ENCODE results near the gene FBXL14.

FBXL14 gene

DNA sequence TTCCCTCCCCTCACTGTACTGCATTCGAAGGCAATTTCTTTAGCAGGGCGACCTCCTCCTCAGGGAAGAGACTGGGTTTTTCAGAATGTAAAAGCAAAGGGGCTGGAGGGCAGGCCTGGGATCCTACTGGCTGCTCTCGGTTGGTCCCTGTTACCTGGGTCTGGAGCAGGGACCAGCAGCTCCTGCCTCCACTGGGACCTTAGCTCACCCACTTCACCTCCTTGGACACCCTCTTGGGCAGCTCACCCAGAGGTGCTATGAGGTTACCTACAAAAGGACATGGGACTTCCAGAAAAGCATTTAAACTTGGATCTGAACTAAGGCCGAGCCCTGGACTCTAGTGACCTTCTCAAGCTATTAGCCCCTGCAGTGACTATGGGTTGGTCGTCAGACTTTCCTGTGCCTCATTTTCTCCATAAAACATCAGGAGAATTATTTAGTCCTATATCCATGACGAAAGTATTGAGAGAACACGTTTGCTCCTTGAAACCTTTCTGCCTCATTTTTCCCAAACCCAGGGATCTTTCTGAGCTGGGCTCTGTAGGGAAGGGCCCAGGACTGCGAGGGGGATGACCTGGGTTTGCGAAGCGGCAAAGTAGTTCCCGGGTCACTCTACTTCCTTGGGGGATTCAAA is 65.0 kb downstream of the FBXL14 start:
- no peak for DNase-seq (ENCODE audit: low read depth)
- TF ChIP-seq, protein P1, sequence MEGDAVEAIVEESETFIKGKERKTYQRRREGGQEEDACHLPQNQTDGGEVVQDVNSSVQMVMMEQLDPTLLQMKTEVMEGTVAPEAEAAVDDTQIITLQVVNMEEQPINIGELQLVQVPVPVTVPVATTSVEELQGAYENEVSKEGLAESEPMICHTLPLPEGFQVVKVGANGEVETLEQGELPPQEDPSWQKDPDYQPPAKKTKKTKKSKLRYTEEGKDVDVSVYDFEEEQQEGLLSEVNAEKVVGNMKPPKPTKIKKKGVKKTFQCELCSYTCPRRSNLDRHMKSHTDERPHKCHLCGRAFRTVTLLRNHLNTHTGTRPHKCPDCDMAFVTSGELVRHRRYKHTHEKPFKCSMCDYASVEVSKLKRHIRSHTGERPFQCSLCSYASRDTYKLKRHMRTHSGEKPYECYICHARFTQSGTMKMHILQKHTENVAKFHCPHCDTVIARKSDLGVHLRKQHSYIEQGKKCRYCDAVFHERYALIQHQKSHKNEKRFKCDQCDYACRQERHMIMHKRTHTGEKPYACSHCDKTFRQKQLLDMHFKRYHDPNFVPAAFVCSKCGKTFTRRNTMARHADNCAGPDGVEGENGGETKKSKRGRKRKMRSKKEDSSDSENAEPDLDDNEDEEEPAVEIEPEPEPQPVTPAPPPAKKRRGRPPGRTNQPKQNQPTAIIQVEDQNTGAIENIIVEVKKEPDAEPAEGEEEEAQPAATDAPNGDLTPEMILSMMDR (conservative IDR thresholded peaks at IDR 0.05; ENCODE audit: low read depth, low read length): no peak
- peak overlapping the region; percentile 36 for H3K4me3 ChIP-seq (ENCODE audit: low read length)

DNA sequence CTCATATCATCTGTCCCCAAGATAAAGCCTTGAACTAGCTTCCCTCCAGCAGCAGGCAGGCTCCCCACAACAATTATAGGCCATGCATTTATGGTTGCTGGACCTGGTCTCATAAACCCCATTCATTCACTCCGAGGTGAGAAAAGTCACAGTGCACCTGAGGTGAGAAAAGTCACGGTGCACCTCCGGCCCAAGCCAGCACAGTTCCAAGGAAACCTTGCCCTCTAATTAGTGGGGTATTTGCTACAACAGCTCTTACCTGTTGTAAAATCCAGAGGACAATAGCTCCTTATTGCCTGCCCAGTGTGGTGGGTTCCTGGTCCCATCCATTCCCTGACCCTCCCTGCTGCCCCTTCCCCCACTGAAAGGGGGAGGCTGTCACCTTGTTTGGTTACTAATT is 65.6 kb downstream of the FBXL14 start:
- TF ChIP-seq, protein P1 (conservative IDR thresholded peaks at IDR 0.05; ENCODE audit: low read depth, low read length): no peak
- H3K4me3 ChIP-seq (ENCODE audit: low read length): no peak overlapping the region

DNA sequence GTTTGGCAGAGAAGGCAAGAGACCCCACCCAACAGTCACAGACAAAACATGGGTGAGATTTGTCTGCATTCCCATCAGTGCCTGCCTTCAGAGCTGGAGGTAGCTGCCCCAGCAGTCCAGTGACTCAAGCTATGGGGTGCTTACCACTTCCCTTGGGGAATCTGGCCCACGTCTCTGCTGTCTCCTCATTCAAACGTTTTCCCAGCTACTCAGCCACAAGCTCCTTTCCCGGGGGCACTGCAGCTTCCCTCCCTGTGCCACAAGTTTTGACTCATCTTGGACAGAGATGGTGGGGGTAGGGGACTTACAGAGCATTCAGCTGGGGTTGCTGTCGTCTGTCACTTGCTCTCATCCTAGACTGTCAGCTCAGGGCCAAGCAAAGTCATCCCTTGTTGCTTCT is 66.6 kb downstream of the FBXL14 start:
- DNase-seq (ENCODE audit: low read depth): no peak
- no peak overlapping the region for H3K4me3 ChIP-seq (ENCODE audit: low read length)
- TF ChIP-seq, protein P1 (conservative IDR thresholded peaks at IDR 0.05; ENCODE audit: low read depth, low read length): no peak

More for the DNA sequence above, 65.6 kb downstream of the FBXL14 start:
- no peak for DNase-seq (ENCODE audit: low read depth)

DNA sequence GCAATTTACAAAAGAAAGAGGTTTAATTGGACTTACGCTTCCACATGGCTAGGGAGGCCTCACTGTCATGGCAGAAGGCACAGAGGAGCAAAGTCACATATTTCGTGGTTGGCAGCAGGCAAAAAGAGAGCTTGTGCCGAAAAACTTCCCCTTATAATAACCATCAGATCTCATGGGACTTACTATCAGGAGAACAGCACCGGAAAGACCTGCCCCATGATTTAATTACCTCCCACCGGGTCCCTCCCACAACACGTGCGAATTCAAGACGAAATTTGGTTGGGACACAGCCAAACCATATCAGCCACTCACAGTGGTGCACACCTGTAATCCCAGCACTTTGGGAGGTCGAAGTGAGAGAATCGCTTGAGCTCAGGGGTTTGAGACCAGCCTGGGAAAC is 68.5 kb downstream of the FBXL14 start:
- H3K4me3 ChIP-seq (ENCODE audit: low read length): no peak overlapping the region
- no peak for DNase-seq (ENCODE audit: low read depth)
- TF ChIP-seq, protein P1 (conservative IDR thresholded peaks at IDR 0.05; ENCODE audit: low read depth, low read length): no peak

DNA sequence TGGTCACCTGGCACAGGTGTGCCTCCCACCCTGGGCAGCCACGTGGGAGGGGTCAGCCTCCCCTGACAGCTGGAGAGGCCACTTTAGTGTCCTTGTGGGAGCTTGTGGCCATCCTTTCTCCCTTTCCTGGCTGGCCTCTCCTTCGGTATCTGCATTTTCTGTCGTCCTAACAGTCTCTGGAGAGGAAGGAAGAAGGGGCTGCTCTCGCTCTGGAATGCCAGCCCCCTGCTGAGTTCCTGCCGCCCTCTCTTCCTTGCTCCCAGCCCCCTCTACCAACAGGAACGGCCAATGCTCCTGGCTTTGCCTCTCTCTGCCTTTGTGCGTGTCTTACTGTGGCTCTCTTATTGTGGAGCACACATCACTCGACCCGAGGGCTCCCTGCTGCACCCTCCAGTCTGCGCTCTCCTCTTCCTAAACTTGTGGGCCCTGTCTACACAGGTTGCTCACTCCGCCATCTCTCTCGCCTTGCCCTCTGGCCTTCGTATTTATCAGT is 70.8 kb downstream of the FBXL14 start:
- no peak for DNase-seq (ENCODE audit: low read depth)
- TF ChIP-seq, protein P1 (conservative IDR thresholded peaks at IDR 0.05; ENCODE audit: low read depth, low read length): no peak
- H3K4me3 ChIP-seq (ENCODE audit: low read length): no peak overlapping the region

DNA sequence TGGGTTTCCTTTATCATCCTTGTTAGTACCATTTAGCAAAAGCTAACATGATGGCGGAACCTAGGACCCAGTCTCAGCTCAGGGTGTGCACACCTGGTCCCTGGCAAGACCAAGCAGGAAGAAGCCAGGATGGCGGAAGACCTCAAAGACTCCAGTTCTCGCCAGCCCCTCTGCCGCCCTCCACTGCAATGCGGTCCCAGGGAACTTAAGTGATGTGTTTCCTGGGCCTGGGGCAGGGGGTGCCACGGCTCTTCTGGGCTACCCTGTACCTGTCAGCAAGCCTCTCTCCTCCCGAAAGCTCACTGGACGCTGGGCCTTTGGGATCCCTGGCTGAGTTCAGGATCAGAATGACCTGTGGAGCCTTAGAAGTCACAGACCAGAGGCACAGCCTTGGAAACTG is 71.3 kb downstream of the FBXL14 start:
- TF ChIP-seq, protein P1 (conservative IDR thresholded peaks at IDR 0.05; ENCODE audit: low read depth, low read length): no peak
- no peak overlapping the region for H3K4me3 ChIP-seq (ENCODE audit: low read length)
- DNase-seq (ENCODE audit: low read depth): no peak

DNA sequence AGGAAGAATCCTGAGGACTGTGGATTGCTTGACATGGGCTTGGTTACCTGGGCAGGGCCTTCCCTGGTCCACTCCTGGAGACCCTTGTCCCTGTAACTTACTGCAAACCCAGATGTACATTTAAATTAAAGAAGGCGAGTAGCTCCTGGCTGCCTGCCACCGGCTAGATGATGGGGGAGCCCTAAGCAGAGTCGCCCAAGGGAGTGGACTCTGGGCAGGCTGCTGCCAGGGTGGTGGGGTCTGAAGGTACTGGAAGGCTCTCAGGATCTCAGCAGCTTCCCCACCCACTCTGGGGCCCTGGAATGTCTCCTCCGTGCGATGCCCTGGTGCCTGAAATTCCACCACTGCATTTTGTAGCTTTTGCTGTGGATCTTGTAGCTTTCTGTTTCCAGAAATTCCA is 74.7 kb downstream of the FBXL14 start:
- H3K4me3 ChIP-seq (ENCODE audit: low read length): no peak overlapping the region

More for the DNA sequence above, 74.7 kb downstream of the FBXL14 start:
- TF ChIP-seq, protein P1 (conservative IDR thresholded peaks at IDR 0.05; ENCODE audit: low read depth, low read length): no peak
- DNase-seq (ENCODE audit: low read depth): no peak
